Small intestine (tissue), 7 donors: Measurements from ENCODE around the gene KIF14. TPM values are rescaled to one million over a fixed set of nuclear protein-coding genes. Genes with fewer than 3 reads are reported as not detected.

Experiments
- DNase-seq, 2 donors: peaks; one replicate each; pipeline versions ENCODE4 v3.0.0 to v3.0.0-alpha.2; 2013
- FAIRE-seq: peaks from 2 replicates; lab custom pipeline; 2012; peaks lifted over from hg19 to GRCh38; lab: Jason Lieb, UNC
- H3K27ac ChIP-seq, 3 donors: one replicate each; pipeline ENCODE4 v1.5.1; 2013; ENCODE audit warnings: low read length in 2 of 3, mild to moderate bottlenecking in 2 of 3, control low read depth in 1 of 3, inconsistent platforms in 1 of 3, low read depth in 1 of 3, moderate library complexity in 1 of 3
- H3K27me3 ChIP-seq, 3 donors: one replicate each; pipeline ENCODE4 v1.6.1; 2013; ENCODE audit warnings: low read length in 3 of 3, inconsistent platforms in 1 of 3; ENCODE audit not compliant: control insufficient read depth in 3 of 3, insufficient read depth in 3 of 3
- H3K36me3 ChIP-seq, 3 donors: one replicate each; pipeline ENCODE4 v1.6.1; 2013; ENCODE audit warnings: low read length in 3 of 3, inconsistent platforms in 1 of 3, low read depth in 1 of 3, mild to moderate bottlenecking in 1 of 3, moderate library complexity in 1 of 3; ENCODE audit not compliant: control insufficient read depth in 3 of 3, insufficient read depth in 2 of 3
- H3K4me1 ChIP-seq, 3 donors: one replicate each; pipeline ENCODE4 v1.6.1; 2013; ENCODE audit warnings: low read length in 2 of 3, inconsistent platforms in 1 of 3, low read depth in 1 of 3, mild to moderate bottlenecking in 1 of 3, moderate library complexity in 1 of 3; ENCODE audit not compliant: control insufficient read depth in 3 of 3, insufficient read depth in 2 of 3
- H3K4me3 ChIP-seq, 3 donors: one replicate each; pipeline ENCODE4 v1.5.1; 2013; ENCODE audit warnings: low read length in 3 of 3, control low read depth in 1 of 3, inconsistent platforms in 1 of 3, low read depth in 1 of 3, mild to moderate bottlenecking in 1 of 3, moderate library complexity in 1 of 3
- H3K9me3 ChIP-seq, 2 donors: one replicate each; pipeline ENCODE4 v1.6.1; 2013; ENCODE audit warnings: low read depth in 1 of 2, low read length in 1 of 2; ENCODE audit not compliant: control insufficient read depth in 2 of 2, insufficient read depth in 1 of 2
- WGBS, 3 donors: extraction: QIAGEN DNeasy Blood & Tissue Kit; methylation state at CpG; one replicate each; pipeline ENCODE4 v1.1.7; 2013; 5-methylcytosine and 5-hydroxymethylcytosine counted together
- polyA plus RNA-seq, 4 donors: library from polyadenylated mRNA; stranded (reverse) in 3 of 4; unstranded in 1 of 4; fragments of 200-250 nt in 3 of 4; fragments of 120-200 nt in 1 of 4; gene quantifications; one replicate each; pipeline versions ENCODE4 v1.2.1 to v1.2.3, GENCODE V29; 2013
- donor health status: healthy with polysubstance abuse.
- donor health status: control.
- donor health status: control.
- donor health status: Bipolar disorder and iron deficiency.
- donor health status: healthy.

KIF14 gene
- polyA plus RNA-seq, 4 donors: 0.22 to 2.8 (median 1.9) TPM; not detected in 1

DNA sequence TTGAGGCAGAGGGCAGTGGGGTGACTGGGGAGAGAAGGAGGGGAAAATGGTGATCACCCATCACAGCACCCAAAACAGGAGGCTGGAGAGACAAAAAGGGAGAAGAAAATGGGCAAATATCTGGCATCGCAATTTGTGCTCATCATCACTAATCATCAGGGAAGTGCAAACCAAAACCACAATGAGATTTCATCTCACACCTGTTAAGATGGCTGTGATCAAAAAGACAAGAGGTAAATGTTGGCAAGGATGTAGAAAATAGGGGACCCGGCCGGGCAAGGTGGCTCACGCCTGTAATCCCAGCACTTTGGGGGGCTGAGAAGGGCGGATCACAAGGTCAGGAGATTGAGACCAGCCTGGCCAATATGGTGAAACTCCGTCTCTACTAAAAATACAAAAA is 74.0 kb downstream of the KIF14 start:
- H3K27ac ChIP-seq: no peak overlapping the region
- H3K9me3 ChIP-seq: no peaks in the 10 kb centered on the region
- H3K4me1 ChIP-seq: no peaks in the 10 kb centered on the region
- H3K36me3 ChIP-seq: no peaks in the 10 kb centered on the region
- H3K4me3 ChIP-seq: no peak overlapping the region
- no peaks in the 10 kb centered on the region for H3K27me3 ChIP-seq
- no peak for DNase-seq
- 83 to 89% (median 87%) methylated on average over 6 of the region's 6 CpGs for WGBS, 3 donors
- no peak for FAIRE-seq

DNA sequence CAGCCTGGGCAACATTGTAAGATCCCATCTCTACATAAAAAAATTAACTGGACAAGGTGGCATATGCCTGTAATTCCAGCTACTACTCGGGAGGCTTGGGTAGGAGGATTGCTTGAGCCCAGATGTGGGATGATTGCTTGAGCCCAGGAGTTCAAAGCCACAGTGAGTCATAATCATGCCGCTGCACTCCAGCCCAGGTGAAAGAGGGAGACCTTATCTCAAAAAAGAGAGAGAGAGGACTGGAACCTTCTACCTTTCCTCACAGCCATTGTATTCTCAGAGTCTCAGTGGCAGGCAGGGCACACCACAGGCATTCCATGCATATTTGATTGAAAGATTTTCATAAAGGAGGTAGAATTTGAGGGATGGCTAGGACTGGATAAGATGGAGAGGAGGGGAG is 78.4 kb downstream of the KIF14 start:
- Histone ChIP-seq H3K27me3 (no peaks in the 10 kb centered on the region), H3K4me1 (no peaks in the 10 kb centered on the region), H3K36me3 (no peaks in the 10 kb centered on the region), H3K9me3 (no peaks in the 10 kb centered on the region), H3K4me3 (no peak overlapping the region), H3K27ac (no peak overlapping the region)
- DNase-seq: no peak
- WGBS, 3 donors: 49 to 74% (median 57%) methylated on average over 2 of the region's 2 CpGs
- FAIRE-seq: no peak

GRCh38 chr1:200540281-200540680 is 80.3 kb downstream of the KIF14 start:
- Histone ChIP-seq H3K36me3 (no peaks in the 10 kb centered on the region), H3K4me3 (no peak overlapping the region), H3K4me1 (no peaks in the 10 kb centered on the region), H3K9me3 (no peaks in the 10 kb centered on the region), H3K27me3 (no peaks in the 10 kb centered on the region), H3K27ac (no peak overlapping the region)
- no peak for DNase-seq
- WGBS, 3 donors: 58 to 88% (median 87%) methylated on average over 1 of the region's 1 CpG
- FAIRE-seq: no peak

DNA sequence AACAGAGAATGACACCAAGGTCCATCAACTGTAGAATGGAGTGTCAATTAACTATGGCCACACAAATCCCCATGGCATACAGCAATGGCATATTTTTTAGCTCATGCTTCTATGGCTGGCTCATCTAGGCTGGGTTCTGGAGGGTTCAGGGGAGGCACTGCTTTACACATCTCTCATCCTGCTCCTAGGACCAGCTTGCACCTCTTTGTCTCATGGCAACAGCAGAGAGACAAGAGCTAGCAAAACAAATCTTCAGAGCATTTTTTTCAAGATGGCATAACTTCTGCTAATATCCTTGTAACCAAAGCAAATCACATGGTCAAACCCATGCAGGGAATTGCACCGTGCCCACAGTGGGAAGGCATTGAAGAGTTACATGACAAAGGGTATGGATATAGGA is 82.4 kb downstream of the KIF14 start:
- no peaks in the 10 kb centered on the region for H3K36me3 ChIP-seq
- H3K4me1 ChIP-seq: no peaks in the 10 kb centered on the region
- no peak overlapping the region for H3K27ac ChIP-seq
- DNase-seq (no peak), FAIRE-seq (no peak)
- no peaks in the 10 kb centered on the region for H3K27me3 ChIP-seq
- H3K4me3 ChIP-seq: no peak overlapping the region
- WGBS, 3 donors: 79 to 89% (median 81%) methylated on average over 1 of the region's 1 CpG
- H3K9me3 ChIP-seq: no peaks in the 10 kb centered on the region

- WGBS, 3 donors: 37 to 61% (median 45%) methylated on average over 4 of the region's 4 CpGs
- no peak for FAIRE-seq
- H3K27me3 ChIP-seq: no peaks in the 10 kb centered on the region
- DNase-seq: peak; percentile 30 to 64
- H3K27ac ChIP-seq: no peak overlapping the region
- no peaks in the 10 kb centered on the region for H3K9me3 ChIP-seq
- H3K36me3 ChIP-seq: no peaks in the 10 kb centered on the region
- H3K4me3 ChIP-seq: no peak overlapping the region
- H3K4me1 ChIP-seq: no peaks in the 10 kb centered on the region
Observed at GRCh38 chr1:200535605-200536004, 84.9 kb downstream of the KIF14 start.

- Histone ChIP-seq H3K4me3 (no peak overlapping the region), H3K9me3 (no peaks in the 10 kb centered on the region), H3K36me3 (no peaks in the 10 kb centered on the region), H3K27me3 (no peaks in the 10 kb centered on the region), H3K4me1 (no peaks in the 10 kb centered on the region), H3K27ac (no peak overlapping the region)
- DNase-seq (no peak), FAIRE-seq (no peak)
- 52 to 67% (median 55%) methylated on average over 7 of the region's 7 CpGs for WGBS, 3 donors
Observed at GRCh38 chr1:200530623-200531261, 89.8 kb downstream of the KIF14 start.

- FAIRE-seq: no peak
Observed at GRCh38 chr1:200528858-200529606, 91.5 kb downstream of the KIF14 start.

DNA sequence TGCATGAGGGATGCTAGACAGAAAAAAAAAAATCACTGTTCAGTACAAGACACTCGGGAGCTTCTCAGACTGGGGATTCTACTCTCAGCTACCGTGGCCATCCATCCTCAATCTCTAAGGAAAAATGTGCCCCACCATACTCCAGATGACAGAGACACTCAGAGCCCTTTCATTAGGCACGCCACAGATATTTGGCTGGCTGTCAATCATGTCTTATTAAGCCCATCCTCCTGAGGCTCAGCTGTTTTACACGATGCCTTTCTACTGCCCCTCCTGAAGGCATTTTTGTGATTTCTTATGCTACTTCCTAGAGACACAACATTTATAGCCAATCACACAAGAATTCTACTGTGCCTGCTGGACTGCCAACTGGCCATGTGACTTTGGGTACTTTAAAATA is 92.9 kb downstream of the KIF14 start:
- Histone ChIP-seq H3K27ac (no peak overlapping the region), H3K27me3 (no peaks in the 10 kb centered on the region), H3K4me3 (no peak overlapping the region), H3K9me3 (no peaks in the 10 kb centered on the region), H3K4me1 (no peaks in the 10 kb centered on the region), H3K36me3 (no peaks in the 10 kb centered on the region)
- 88 to 93% (median 89%) methylated on average over 4 of the region's 4 CpGs for WGBS, 3 donors
- no peak for FAIRE-seq
- DNase-seq: no peak

More at GRCh38 chr1:200528858-200529606, 91.5 kb downstream of the KIF14 start:
- H3K9me3 ChIP-seq: no peaks in the 10 kb centered on the region
- WGBS, 3 donors: 69 to 75% (median 70%) methylated on average over 4 of the region's 4 CpGs
- H3K27me3 ChIP-seq: no peaks in the 10 kb centered on the region
- no peak for DNase-seq
- no peaks in the 10 kb centered on the region for H3K4me1 ChIP-seq
- no peaks in the 10 kb centered on the region for H3K36me3 ChIP-seq
- H3K27ac ChIP-seq: no peak overlapping the region
- H3K4me3 ChIP-seq: no peak overlapping the region
